ENCODE results near the gene MAP4K4. TPM values are rescaled to one million over a fixed set of nuclear protein-coding genes. Genes with fewer than 3 reads are reported as not detected.
A peak's percentile ranks its signal among the peaks of the same experiment; 100 is the strongest.

The MAP4K4 gene
- total and polyA plus RNA-seq, 2 of the 13 experiments (the other 11 are each of a cell fraction or from before 2014, with no cell fraction given) = 105 to 264 TPM

GRCh38 chr2:101763496-101764333 is 66.2 kb downstream of the MAP4K4 start (continued):
- no peak for TF ChIP-seq IKZF4 (CRISPR knock-in tag; IDR thresholded peaks at IDR 0.05; ENCODE audit: borderline replicate concordance, low read depth, not compliant biosample characterization)
- TF ChIP-seq ZBTB2 (CRISPR knock-in tag; IDR thresholded peaks at IDR 0.05; ENCODE audit: low read depth) = no peak
- no peak for TF ChIP-seq SCMH1 (CRISPR knock-in tag; IDR thresholded peaks at IDR 0.05; ENCODE audit: borderline replicate concordance)
- TF ChIP-seq HIC2 (CRISPR knock-in tag; IDR thresholded peaks at IDR 0.05; ENCODE audit: low read depth) = no peak
- TF ChIP-seq BRD4 (CRISPR knock-in tag; IDR thresholded peaks at IDR 0.05) = no peak
- TF ChIP-seq ISL2 (CRISPR knock-in tag; IDR thresholded peaks at IDR 0.05) = peak; percentile 97
- peak; percentile 61; the same call in 1 of the 2 replicates for TF ChIP-seq CREB1 (IDR thresholded peaks at IDR 0.05)
- TF ChIP-seq CREB1 (CRISPR knock-in tag; IDR thresholded peaks at IDR 0.05) = peak; percentile 81
- no peak for TF ChIP-seq ARID2 (CRISPR knock-in tag; IDR thresholded peaks at IDR 0.05; ENCODE audit: borderline replicate concordance)
- no peak for TF ChIP-seq MXD1 (CRISPR knock-in tag; IDR thresholded peaks at IDR 0.05)
- TF ChIP-seq KLF12 (CRISPR knock-in tag; IDR thresholded peaks at IDR 0.05; ENCODE audit: borderline replicate concordance) = no peak
- no peak for TF ChIP-seq MAFK (conservative IDR thresholded peaks at IDR 0.05 in 1 of 2, IDR thresholded peaks at IDR 0.05 in 1 of 2; ENCODE audit: low read length in 2 of 2)
- no peak for TF ChIP-seq ZNF282 (IDR thresholded peaks at IDR 0.05; ENCODE audit: partially characterized antibody)
- TF ChIP-seq ZHX1 (CRISPR knock-in tag; IDR thresholded peaks at IDR 0.05; ENCODE audit: low read depth) = no peak
- TF ChIP-seq KAT7 (CRISPR knock-in tag; IDR thresholded peaks at IDR 0.05; ENCODE audit: borderline replicate concordance) = no peak
- TF ChIP-seq ZNF235 (CRISPR knock-in tag; IDR thresholded peaks at IDR 0.05; ENCODE audit: borderline replicate concordance) = no peak
- no peak for TF ChIP-seq HNRNPK (IDR thresholded peaks at IDR 0.05; ENCODE audit: low read depth, low read length, poor library complexity, severe bottlenecking)
- peak; percentile 99 for TF ChIP-seq SALL1 (CRISPR knock-in tag; IDR thresholded peaks at IDR 0.05)
- TF ChIP-seq RNF2 (conservative IDR thresholded peaks at IDR 0.05; ENCODE audit: low read depth) = no peak
- TF ChIP-seq CERS6 (CRISPR knock-in tag; IDR thresholded peaks at IDR 0.05) = no peak
- no peak for TF ChIP-seq GTF2F1 (IDR thresholded peaks at IDR 0.05; ENCODE audit: low read length)
- no peak for TF ChIP-seq ZNF713 (CRISPR knock-in tag; IDR thresholded peaks at IDR 0.05)
- TF ChIP-seq ZNF572 (CRISPR knock-in tag; IDR thresholded peaks at IDR 0.05) = no peak
